Measurements from ENCODE around the gene B4GALNT2. TPM values are rescaled to one million over a fixed set of nuclear protein-coding genes. Genes with fewer than 3 reads are reported as not detected.

The B4GALNT2 gene
- total and polyA plus RNA-seq, 2 of the 13 experiments (the other 11 are each of a cell fraction or from before 2014, with no cell fraction given): not detected

DNA sequence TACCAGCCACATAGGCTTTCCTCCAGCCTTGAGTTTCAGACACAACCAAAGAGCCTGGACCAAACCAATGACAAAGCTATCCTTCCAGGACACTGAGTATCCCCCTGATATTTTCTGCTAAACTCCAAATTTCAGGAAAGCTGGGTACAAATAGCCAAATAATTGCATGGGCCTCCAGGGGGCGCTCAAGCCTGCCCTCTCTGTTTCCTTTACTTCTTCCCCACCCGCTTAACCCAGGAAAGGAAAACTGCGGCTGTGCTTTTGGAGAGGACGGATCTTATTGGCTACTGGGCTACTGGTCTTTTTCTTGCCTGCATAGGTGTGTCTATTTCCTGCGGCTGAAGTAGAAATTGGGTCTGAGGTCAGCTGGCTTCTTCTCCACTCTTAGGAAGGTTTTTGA is 47.7 kb downstream of the B4GALNT2 start (continued):
- TF ChIP-seq, protein P1, sequence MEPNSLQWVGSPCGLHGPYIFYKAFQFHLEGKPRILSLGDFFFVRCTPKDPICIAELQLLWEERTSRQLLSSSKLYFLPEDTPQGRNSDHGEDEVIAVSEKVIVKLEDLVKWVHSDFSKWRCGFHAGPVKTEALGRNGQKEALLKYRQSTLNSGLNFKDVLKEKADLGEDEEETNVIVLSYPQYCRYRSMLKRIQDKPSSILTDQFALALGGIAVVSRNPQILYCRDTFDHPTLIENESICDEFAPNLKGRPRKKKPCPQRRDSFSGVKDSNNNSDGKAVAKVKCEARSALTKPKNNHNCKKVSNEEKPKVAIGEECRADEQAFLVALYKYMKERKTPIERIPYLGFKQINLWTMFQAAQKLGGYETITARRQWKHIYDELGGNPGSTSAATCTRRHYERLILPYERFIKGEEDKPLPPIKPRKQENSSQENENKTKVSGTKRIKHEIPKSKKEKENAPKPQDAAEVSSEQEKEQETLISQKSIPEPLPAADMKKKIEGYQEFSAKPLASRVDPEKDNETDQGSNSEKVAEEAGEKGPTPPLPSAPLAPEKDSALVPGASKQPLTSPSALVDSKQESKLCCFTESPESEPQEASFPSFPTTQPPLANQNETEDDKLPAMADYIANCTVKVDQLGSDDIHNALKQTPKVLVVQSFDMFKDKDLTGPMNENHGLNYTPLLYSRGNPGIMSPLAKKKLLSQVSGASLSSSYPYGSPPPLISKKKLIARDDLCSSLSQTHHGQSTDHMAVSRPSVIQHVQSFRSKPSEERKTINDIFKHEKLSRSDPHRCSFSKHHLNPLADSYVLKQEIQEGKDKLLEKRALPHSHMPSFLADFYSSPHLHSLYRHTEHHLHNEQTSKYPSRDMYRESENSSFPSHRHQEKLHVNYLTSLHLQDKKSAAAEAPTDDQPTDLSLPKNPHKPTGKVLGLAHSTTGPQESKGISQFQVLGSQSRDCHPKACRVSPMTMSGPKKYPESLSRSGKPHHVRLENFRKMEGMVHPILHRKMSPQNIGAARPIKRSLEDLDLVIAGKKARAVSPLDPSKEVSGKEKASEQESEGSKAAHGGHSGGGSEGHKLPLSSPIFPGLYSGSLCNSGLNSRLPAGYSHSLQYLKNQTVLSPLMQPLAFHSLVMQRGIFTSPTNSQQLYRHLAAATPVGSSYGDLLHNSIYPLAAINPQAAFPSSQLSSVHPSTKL (CRISPR knock-in tag; IDR thresholded peaks at IDR 0.05): no peak
- TF ChIP-seq SRSF4 (IDR thresholded peaks at IDR 0.05; ENCODE audit: low read depth, low read length, poor library complexity, severe bottlenecking) (no peak), CSRNP1 (CRISPR knock-in tag; IDR thresholded peaks at IDR 0.05) (no peak), KLF15 (CRISPR knock-in tag; IDR thresholded peaks at IDR 0.05; ENCODE audit: borderline replicate concordance) (no peak), MTA3 (CRISPR knock-in tag; IDR thresholded peaks at IDR 0.05) (no peak), KLF12 (CRISPR knock-in tag; IDR thresholded peaks at IDR 0.05; ENCODE audit: borderline replicate concordance) (no peak), POGK (CRISPR knock-in tag; conservative IDR thresholded peaks at IDR 0.05) (no peak), ZNF589 (CRISPR knock-in tag; conservative IDR thresholded peaks at IDR 0.05) (no peak), ZNF280B (CRISPR knock-in tag; IDR thresholded peaks at IDR 0.05; ENCODE audit: borderline replicate concordance) (no peak), CREB1 (IDR thresholded peaks at IDR 0.05) (no peak), CREB1 (CRISPR knock-in tag; IDR thresholded peaks at IDR 0.05) (no peak), GPN1 (CRISPR knock-in tag; IDR thresholded peaks at IDR 0.05; ENCODE audit: borderline replicate concordance) (no peak), JUNB (CRISPR knock-in tag; IDR thresholded peaks at IDR 0.05; ENCODE audit: borderline replicate concordance) (no peak), TERF1 (CRISPR knock-in tag; IDR thresholded peaks at IDR 0.05) (no peak), TGIF2 (CRISPR knock-in tag; IDR thresholded peaks at IDR 0.05) (no peak), MTERF4 (CRISPR knock-in tag; IDR thresholded peaks at IDR 0.05) (no peak)
- TF ChIP-seq, protein P2, sequence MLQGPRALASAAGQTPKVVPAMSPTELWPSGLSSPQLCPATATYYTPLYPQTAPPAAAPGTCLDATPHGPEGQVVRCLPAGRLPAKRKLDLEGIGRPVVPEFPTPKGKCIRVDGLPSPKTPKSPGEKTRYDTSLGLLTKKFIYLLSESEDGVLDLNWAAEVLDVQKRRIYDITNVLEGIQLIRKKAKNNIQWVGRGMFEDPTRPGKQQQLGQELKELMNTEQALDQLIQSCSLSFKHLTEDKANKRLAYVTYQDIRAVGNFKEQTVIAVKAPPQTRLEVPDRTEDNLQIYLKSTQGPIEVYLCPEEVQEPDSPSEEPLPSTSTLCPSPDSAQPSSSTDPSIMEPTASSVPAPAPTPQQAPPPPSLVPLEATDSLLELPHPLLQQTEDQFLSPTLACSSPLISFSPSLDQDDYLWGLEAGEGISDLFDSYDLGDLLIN (CRISPR knock-in tag; IDR thresholded peaks at IDR 0.05; ENCODE audit: borderline replicate concordance): no peak
